Keratinocyte (primary cell): ENCODE results near the gene POR. TPM values are rescaled to one million over a fixed set of nuclear protein-coding genes. Genes with fewer than 3 reads are reported as not detected.

Experiments
- DNase-seq: peaks from one replicate; pipeline ENCODE4 v3.0.0-alpha.2; 2011; ENCODE audit warnings: low read depth, missing footprints, low spot score
- FAIRE-seq: peaks from 2 replicates; lab custom pipeline; 2011; peaks lifted over from hg19 to GRCh38; lab: Jason Lieb, UNC
- H2AFZ ChIP-seq: 2 replicates; pipeline ENCODE4 v1.6.0; 2012; ENCODE audit warnings: low read length, control low read depth, inconsistent platforms; ENCODE audit not compliant: control insufficient read depth
- H3K27ac ChIP-seq: 2 replicates; pipeline ENCODE4 v1.5.1; 2011; ENCODE audit warnings: low read length; ENCODE audit not compliant: control insufficient read depth, insufficient read depth
- H3K27me3 ChIP-seq: 3 replicates; pipeline ENCODE4 v1.6.0; 2011; ENCODE audit warnings: low read length; ENCODE audit not compliant: control insufficient read depth, insufficient read depth; ENCODE audit errors: extremely low read depth
- H3K36me3 ChIP-seq, 2 experiments: 2 replicates in 1 of 2; 3 replicates in 1 of 2; pipeline ENCODE4 v1.5.1; 2011; ENCODE audit warnings: low read length in 2 of 2, mild to moderate bottlenecking in 1 of 2; ENCODE audit not compliant: control insufficient read depth in 2 of 2, insufficient read depth in 2 of 2; ENCODE audit errors: extremely low read depth in 1 of 2
- H3K4me1 ChIP-seq: 3 replicates; pipeline ENCODE4 v1.5.1; 2011; ENCODE audit warnings: low read length; ENCODE audit not compliant: control insufficient read depth, insufficient read depth; ENCODE audit errors: extremely low read depth
- H3K4me2 ChIP-seq: 3 replicates; pipeline ENCODE4 v1.6.0; 2011; ENCODE audit warnings: low read depth, low read length; ENCODE audit not compliant: control insufficient read depth, insufficient read depth; ENCODE audit errors: extremely low read depth
- H3K4me3 ChIP-seq, 3 experiments: fragments of 200-600 bp in 1 of 3; sonication (generic) in 1 of 3; 2 replicates in 2 of 3; 3 replicates in 1 of 3; pipeline ENCODE4 v1.5.1; 2011 to 2016; ENCODE audit warnings: low read length in 3 of 3, mild to moderate bottlenecking in 3 of 3, control low read depth in 2 of 3, inconsistent platforms in 1 of 3, low read depth in 1 of 3, mixed read lengths in 1 of 3, mixed run types in 1 of 3, moderate library complexity in 1 of 3; ENCODE audit not compliant: control insufficient read depth in 2 of 3, insufficient read depth in 2 of 3; ENCODE audit errors: extremely low read depth in 1 of 3
- H3K79me2 ChIP-seq: 2 replicates; pipeline ENCODE4 v1.6.0; 2012; ENCODE audit warnings: low read length; ENCODE audit not compliant: control insufficient read depth, insufficient read depth
- H3K9ac ChIP-seq: 3 replicates; pipeline ENCODE4 v1.6.0; 2011; ENCODE audit warnings: low read length; ENCODE audit not compliant: control insufficient read depth, insufficient read depth; ENCODE audit errors: extremely low read depth
- H3K9me1 ChIP-seq: 3 replicates; pipeline ENCODE4 v1.6.0; 2011; ENCODE audit warnings: low read length; ENCODE audit not compliant: control insufficient read depth, insufficient read depth; ENCODE audit errors: extremely low read depth
- H3K9me3 ChIP-seq: 2 replicates; pipeline ENCODE4 v1.5.1; 2012; ENCODE audit warnings: low read depth, low read length; ENCODE audit not compliant: control insufficient read depth
- H4K20me1 ChIP-seq: 3 replicates; pipeline ENCODE4 v1.6.0; 2011; ENCODE audit warnings: low read length; ENCODE audit not compliant: control insufficient read depth, insufficient read depth; ENCODE audit errors: extremely low read depth
- EZH2 ChIP-seq: IDR thresholded peaks from one replicate; pipeline ENCODE4 v1.6.1; 2012; ENCODE audit warnings: inconsistent platforms, mild to moderate bottlenecking, low read length, moderate library complexity
- dilution Hi-C: fragments of 300-500 bp; cut with MboI; formaldehyde crosslinking; loops from one replicate; pipeline ENCODE4 v1.7.0; 2020; ENCODE audit warnings: low sequenced_read_pairs; ENCODE audit not compliant: extremely low pct_ligation_motif_present
- polyA plus RNA-seq, 5 experiments: library from polyadenylated mRNA; depleted of rRNA in 3 of 5; stranded (reverse) in 3 of 5; stranded (forward) in 1 of 5; unstranded in 1 of 5; fragments of >200 nt; gene quantifications; 1 replicate in 1 of 5; 2 replicates in 3 of 5; 3 replicates in 1 of 5; pipeline versions ENCODE4 v1.2.1 to v1.2.3, GENCODE V29; 2011 to 2012; ENCODE audit warnings: missing spikeins in 2 of 5, low read depth in 1 of 5, low replicate concordance in 1 of 5
- TF ChIP-seq, protein P1 (sequence below), 3 experiments: IDR thresholded peaks in 1 of 3; conservative IDR thresholded peaks in 1 of 3; optimal IDR thresholded peaks in 1 of 3; 2 replicates in 2 of 3; 3 replicates in 1 of 3; pipeline versions ENCODE3 to v1.5.1; 2011; ENCODE audit warnings: low read length in 3 of 3, mild to moderate bottlenecking in 3 of 3, moderate library complexity in 2 of 3, control low read depth in 1 of 3, inconsistent platforms in 1 of 3; ENCODE audit not compliant: insufficient read depth in 2 of 3; ENCODE audit errors: extremely low read depth in 1 of 3

Gene POR
- polyA plus RNA-seq, 1 donor (not counting 4 experiments of a cell fraction or from before 2014, with no cell fraction given), result 28.6 TPM

DNA sequence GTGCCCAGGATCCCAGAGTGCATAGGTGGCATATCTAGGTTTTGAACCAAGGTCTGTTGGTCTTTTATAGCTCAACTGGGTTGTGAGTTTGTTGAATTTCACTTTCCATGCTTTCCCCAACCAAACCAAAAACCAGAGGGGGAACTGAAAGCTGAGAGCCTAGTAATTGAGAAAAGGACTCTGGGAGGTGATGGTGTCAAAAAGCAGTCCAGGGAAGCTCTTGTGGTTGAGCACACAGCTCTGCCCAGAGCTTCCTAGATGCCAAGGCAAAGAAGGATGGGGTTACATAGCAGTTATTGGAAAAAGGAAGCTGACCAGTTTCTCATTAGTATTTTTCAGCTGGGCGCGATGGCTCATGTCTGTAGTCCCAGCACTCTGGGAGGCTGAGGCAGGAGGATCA is 9.9 kb downstream of the POR start:
- Histone ChIP-seq H3K4me3 (no peak overlapping the region), H4K20me1 (peaks cover 5% of the 10 kb centered on the region), H3K36me3 (peaks cover 3 to 6% of the 10 kb centered on the region in 2 experiments), H3K4me2 (no peak overlapping the region), H3K79me2 (peaks cover 37% of the 10 kb centered on the region), H3K9me1 (no peaks in the 10 kb centered on the region), H3K27ac (no peak overlapping the region), H3K9me3 (no peaks in the 10 kb centered on the region), H3K9ac (no peak overlapping the region), H2AFZ (no peak overlapping the region), H3K4me1 (no peaks in the 10 kb centered on the region), H3K27me3 (no peaks in the 10 kb centered on the region)
- TF ChIP-seq, protein P1, sequence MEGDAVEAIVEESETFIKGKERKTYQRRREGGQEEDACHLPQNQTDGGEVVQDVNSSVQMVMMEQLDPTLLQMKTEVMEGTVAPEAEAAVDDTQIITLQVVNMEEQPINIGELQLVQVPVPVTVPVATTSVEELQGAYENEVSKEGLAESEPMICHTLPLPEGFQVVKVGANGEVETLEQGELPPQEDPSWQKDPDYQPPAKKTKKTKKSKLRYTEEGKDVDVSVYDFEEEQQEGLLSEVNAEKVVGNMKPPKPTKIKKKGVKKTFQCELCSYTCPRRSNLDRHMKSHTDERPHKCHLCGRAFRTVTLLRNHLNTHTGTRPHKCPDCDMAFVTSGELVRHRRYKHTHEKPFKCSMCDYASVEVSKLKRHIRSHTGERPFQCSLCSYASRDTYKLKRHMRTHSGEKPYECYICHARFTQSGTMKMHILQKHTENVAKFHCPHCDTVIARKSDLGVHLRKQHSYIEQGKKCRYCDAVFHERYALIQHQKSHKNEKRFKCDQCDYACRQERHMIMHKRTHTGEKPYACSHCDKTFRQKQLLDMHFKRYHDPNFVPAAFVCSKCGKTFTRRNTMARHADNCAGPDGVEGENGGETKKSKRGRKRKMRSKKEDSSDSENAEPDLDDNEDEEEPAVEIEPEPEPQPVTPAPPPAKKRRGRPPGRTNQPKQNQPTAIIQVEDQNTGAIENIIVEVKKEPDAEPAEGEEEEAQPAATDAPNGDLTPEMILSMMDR (optimal IDR thresholded peaks at IDR 0.05 in 1 of 3, IDR thresholded peaks at IDR 0.05 in 1 of 3, conservative IDR thresholded peaks at IDR 0.05 in 1 of 3; ENCODE audit: extremely low read depth in 1 of 3, insufficient read depth in 2 of 3, low read length in 3 of 3), result no peak
- TF ChIP-seq EZH2, result no peak
- dilution Hi-C loops, result no loop called here
- no peak for FAIRE-seq
- DNase-seq, result no peak

- TF ChIP-seq, protein P1 (optimal IDR thresholded peaks at IDR 0.05 in 1 of 3, IDR thresholded peaks at IDR 0.05 in 1 of 3, conservative IDR thresholded peaks at IDR 0.05 in 1 of 3; ENCODE audit: extremely low read depth in 1 of 3, insufficient read depth in 2 of 3, low read length in 3 of 3), result no peak
- no peak for TF ChIP-seq EZH2
- H3K4me1 ChIP-seq, result no peaks in the 10 kb centered on the region
- H3K27ac ChIP-seq, result no peak overlapping the region
- H3K9ac ChIP-seq, result no peak overlapping the region
- no peak for DNase-seq
- H2AFZ ChIP-seq, result no peak overlapping the region
- H4K20me1 ChIP-seq, result no peaks in the 10 kb centered on the region
- H3K79me2 ChIP-seq, result peaks cover 34% of the 10 kb centered on the region
- FAIRE-seq, result no peak
- no peaks in the 10 kb centered on the region for H3K27me3 ChIP-seq
- dilution Hi-C loops, result no loop called here
- H3K4me3 ChIP-seq, result no peak overlapping the region
- no peak overlapping the region for H3K4me2 ChIP-seq
- H3K9me1 ChIP-seq, result no peaks in the 10 kb centered on the region
- H3K9me3 ChIP-seq, result no peaks in the 10 kb centered on the region
- H3K36me3 ChIP-seq, result peaks cover 3 to 6% of the 10 kb centered on the region in 2 experiments
These were observed 10.9 kb downstream of the POR start for GRCh38 chr7:75925717-75926435.
